HG02840 (cell line): Measurements from ENCODE around the gene IDH3B.

ENCODE experiments used
- ATAC-seq: cut with Tn5 transposase; IDR thresholded peaks from one replicate; pipeline ENCODE4 v1.9.1; 2021; ENCODE audit warnings: mild to moderate bottlenecking, moderate library complexity, moderate number of reproducible peaks; ENCODE audit not compliant: unreplicated experiment, low FRiP score

The IDH3B gene

GRCh38 chr20:2658414-2659354 is 5.3 kb downstream of the IDH3B start:
- no peak for ATAC-seq

DNA sequence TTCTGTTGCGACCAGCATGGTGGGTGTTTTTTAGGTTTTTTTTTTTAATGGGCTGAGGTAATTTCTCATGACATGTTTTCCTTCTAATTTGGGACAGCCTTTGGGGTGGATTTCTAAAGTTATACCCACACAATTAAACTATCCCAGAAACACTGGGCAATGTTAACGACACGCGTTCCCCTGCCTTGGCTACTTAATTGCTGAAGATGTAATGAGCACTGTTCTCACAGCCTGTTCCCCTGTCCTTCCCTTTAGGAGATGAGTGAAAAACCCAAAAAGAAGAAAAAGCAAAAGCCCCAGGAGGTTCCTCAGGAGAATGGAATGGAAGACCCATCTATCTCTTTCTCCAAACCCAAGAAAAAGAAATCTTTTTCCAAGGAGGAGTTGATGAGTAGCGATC is 6.3 kb downstream of the IDH3B start:
- no peak for ATAC-seq

GRCh38 chr20:2657241-2657640 is 6.8 kb downstream of the IDH3B start:
- ATAC-seq, result no peak

DNA sequence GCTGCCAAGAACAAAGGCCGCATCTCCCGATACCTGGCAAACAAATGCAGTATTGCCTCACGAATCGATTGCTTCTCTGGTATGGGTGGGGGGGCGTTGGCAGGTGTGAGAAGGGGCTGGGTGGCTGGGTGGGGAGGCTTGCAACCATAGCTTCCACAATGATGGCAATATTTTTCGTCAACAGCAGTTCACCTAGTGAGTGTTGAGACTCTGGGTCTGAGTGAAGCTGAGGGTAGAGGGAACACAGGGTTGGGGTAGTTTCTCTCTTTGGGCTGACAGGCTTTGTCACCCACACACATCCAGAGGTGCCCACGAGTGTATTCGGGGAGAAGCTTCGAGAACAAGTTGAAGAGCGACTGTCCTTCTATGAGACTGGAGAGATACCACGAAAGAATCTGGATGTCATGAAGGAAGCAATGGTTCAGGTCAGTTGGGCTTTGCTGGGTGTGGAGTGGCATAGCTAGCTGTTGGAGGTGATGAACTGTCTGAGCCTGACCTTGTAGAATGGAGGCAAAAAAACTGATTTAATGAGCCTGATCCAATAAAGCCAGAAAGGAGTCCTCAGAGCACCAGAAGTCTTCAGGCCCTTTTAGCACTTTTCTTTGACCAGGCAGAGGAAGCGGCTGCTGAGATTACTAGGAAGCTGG is 7.4 kb downstream of the IDH3B start:
- no peak for ATAC-seq

GRCh38 chr20:2655331-2656116 is 8.5 kb downstream of the IDH3B start:
- ATAC-seq, result no peak

- ATAC-seq, result no peak
These were observed 9.2 kb downstream of the IDH3B start for GRCh38 chr20:2654831-2655230.

GRCh38 chr20:2654384-2654822 is 9.6 kb downstream of the IDH3B start:
- no peak for ATAC-seq

DNA sequence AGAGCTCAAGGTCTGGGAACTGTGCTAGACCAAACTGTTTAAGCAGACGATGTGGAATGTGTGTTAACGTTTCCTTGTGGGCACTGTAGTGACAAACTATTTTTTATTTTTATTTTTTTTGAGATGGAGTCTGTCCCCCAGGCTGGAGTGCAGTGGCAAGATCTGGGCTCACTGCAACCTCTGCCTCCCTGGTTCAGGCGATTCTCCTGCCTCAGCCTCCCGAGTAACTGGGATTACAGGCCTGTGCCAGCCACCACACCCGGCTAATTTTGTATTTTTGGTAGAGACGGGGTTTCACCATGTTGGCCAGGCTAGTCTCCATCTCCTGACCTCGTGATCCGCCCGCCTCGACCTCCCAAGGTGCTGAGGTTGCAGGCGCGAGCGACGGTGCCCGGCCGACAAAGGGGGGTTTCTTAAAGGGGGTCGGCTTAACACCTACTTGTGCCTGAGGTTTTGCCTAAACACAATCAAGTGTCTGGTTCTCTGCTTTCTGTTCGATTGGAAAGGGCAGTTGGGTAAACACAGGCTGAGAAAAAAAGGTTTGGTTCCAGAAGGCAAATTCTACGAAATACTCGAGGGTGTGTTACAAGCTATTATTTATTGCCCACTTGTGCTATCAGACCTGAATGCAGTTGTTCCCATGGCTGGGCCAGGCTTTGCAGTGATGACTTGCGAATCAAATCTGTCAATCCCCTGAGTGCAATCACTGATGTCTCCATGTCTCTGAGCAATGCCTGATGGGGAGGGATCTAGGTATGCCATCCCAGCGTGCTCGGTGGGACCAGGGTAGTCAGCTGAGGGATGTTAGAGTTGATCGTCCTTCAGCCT is 10.2 kb downstream of the IDH3B start:
- no peak for ATAC-seq

DNA sequence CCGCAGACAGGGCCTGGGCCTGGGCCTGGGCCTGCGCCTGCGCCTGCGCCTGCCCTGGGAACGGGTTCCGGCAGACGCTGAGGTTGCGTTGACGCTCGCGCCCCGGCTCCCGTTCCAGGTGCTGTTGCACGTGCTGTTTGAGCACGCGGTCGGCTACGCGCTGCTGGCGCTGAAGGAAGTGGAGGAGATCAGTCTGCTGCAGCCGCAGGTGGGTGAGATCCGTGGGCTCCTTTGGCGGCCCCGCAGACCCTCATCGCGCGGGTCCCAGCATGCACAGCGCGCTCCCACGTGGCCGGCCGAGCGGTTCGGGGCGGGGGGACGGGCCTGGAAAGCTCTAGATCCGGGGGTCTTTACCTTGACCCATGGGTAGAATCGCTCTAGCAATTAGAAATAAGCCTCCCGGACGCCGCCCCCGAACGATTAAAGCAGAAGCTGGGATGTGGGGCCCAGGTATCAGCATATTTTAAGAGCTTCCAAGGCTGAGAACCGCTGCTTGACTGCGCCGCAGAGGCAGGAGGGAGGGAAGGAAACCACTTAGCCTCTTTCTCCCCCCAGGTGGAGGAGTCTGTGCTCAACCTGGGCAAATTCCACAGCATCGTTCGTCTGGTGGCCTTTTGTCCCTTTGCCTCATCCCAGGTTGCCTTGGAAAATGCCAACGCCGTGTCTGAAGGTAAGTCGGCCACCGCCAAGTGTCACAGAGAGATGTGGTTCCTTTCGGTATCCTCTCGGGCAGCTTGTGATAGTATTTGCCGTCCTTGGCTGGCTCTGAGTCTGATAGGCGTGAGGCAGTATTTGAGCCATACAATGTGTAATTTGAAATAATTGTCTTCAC is 11.1 kb downstream of the IDH3B start:
- ATAC-seq, result peak; percentile 41

DNA sequence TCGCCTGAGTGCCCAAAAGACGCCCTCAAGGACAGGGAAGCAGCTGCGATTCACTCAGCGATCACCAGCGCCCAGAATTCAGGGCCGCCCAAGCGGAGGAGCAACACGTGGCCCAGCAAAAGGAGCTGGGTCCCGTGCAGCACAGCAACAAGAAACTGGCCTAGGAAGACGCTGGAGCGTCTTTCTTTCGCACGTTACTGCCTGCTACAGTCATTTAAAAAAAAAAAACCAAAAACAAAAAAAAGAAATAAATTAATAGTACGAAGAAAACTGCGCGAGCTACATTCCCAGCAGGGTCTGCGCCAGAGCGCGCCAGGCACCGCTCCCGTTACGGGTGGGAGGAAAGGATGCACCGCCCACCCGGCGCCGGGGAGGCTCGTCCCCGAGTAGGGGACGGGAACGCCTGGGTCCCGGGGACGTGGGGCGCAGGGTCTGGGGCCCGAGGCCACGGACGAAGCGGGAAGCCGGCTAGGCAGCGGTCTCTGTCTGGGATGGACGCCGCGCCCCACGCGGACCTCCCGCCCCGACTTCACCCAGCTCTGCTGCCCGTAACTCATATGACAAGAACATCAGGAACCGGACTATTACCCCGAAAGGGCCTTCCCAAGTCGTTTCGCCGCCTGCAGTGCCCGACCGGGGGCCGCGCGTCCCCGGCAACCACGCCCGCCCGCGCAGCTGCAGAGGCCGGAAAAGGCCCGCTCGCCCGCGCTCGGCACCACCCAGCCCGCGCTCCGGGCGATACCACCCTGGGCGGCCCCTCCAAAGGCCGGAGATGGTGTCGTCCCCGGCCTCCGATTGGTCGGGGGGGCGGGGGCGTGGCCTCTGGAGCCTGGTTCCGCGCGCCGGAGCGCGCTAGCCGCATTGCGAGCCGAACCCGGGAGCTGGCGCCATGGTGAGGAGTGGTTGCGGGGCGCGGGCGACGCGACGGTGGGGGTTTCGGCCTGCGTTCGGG is 12.0 kb downstream of the IDH3B start, which contains the start of gene NOP56:
Gene NOP56 (plus strand): TSS at position 861 of the 952 bp plus-strand sequence. CDS start 29 bp downstream, at position 890.
- ATAC-seq, result peak; percentile 71

- no peak for ATAC-seq
These were observed 20.3 kb downstream of the IDH3B start for GRCh38 chr20:2643708-2644107.

DNA sequence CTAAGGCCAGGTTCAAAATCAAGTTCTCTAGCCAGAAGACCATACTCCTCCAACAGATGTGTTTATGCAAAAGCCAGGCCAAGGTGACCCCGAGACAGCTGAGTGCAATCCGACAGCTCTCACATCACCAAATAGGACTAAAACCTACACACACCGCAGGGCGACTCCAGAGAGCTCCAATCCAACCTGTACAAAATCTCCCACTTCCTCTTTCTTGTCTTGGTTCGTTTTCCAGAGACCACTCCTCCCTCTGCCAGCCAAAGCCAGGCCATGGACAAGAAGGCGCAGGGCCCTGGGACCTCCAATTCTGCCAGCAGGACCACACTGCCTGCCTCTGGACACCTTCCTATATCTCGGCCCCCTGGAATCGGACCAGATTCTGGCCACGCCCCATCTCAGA is 23.1 kb downstream of the IDH3B start:
- no peak for ATAC-seq

- no peak for ATAC-seq
These were observed 23.8 kb downstream of the IDH3B start for GRCh38 chr20:2640260-2640659.

GRCh38 chr20:2637246-2637645 is 26.8 kb downstream of the IDH3B start:
- no peak for ATAC-seq

DNA sequence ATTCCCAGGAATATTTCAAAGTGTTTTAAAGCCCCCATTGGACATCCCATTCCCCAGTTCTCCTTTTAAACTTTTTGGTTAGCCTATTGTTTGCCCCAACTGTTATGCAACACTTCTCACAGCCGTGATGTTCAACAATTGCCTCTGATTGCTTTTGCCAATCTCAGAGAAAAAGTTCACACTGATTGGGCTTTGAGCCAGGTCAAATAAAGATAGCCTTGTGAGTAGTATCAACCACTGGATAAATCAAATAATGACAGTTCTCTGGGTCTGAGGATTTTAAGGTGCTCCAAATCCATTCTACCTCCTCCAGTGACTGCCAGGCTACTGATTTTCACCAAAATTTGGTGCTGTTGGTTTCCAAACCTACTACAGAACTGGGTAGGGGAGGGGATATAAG is 30.6 kb downstream of the IDH3B start:
- ATAC-seq, result no peak

DNA sequence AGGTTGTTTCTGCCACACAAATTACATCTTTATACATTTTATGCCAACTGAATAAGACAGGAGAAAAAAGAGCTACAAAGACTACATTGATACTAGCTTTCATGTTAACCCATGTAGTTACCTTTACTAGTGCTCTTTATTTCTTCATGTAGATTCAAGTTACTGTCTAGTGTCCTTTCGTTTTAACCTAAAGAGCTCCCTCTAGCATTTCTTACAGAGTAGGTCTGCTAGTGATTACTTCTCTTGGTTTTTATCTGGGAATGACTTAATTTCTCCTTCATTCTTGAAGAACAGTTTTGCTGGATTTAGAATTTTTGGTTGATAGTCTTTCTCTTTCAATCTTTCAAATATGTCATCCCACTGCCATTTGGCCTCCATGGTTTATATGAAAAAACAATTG is 32.8 kb downstream of the IDH3B start:
- no peak for ATAC-seq

- no peak for ATAC-seq
These were observed 37.0 kb downstream of the IDH3B start for GRCh38 chr20:2626853-2627541.
